GM12872 (cell line): Measurements from ENCODE around the gene ZC2HC1B.

Experiments
- CTCF ChIP-seq: IDR thresholded peaks from 3 replicates; pipeline ENCODE4 v1.5.1; 2011; ENCODE audit warnings: low read depth, mild to moderate bottlenecking, low read length, moderate library complexity; ENCODE audit not compliant: insufficient read depth

Gene ZC2HC1B

GRCh38 chr6:143864234-143864633 is at the start of gene ZC2HC1B:
Gene ZC2HC1B (plus strand): TSS chr6:143864474. CDS start chr6:143864540, 66 bp downstream.
- TF ChIP-seq CTCF = no peak

GRCh38 chr6:143817621-143818020 is 46.7 kb upstream of the ZC2HC1B start:
- TF ChIP-seq CTCF = no peak

- no peak for TF ChIP-seq CTCF
Measured at GRCh38 chr6:143821359-143821758, 42.9 kb upstream of the ZC2HC1B start.

GRCh38 chr6:143822584-143823024 is 41.7 kb upstream of the ZC2HC1B start:
- TF ChIP-seq CTCF = no peak

- no peak for TF ChIP-seq CTCF
Measured at GRCh38 chr6:143823548-143823947, 40.7 kb upstream of the ZC2HC1B start.

GRCh38 chr6:143828572-143828971 is 35.7 kb upstream of the ZC2HC1B start:
- no peak for TF ChIP-seq CTCF

- no peak for TF ChIP-seq CTCF
Measured at GRCh38 chr6:143836150-143836549, 28.1 kb upstream of the ZC2HC1B start.

GRCh38 chr6:143838395-143838794 is 25.9 kb upstream of the ZC2HC1B start:
- TF ChIP-seq CTCF = no peak
